AG04449 (cell line): ENCODE data around the gene DCANP1.

ENCODE experiments used
- CTCF ChIA-PET: fragments of 350-600 bp; formaldehyde crosslinking; extraction: SDS; loops from one replicate; lab custom pipeline; 2021; ENCODE audit warnings: antibody characterized with exemption; lab: Yijun Ruan, JAX
- POLR2A ChIA-PET: fragments of 400-600, 350-600 bp; formaldehyde crosslinking; extraction: SDS; loops from one replicate; lab custom pipeline; 2020; ENCODE audit warnings: antibody characterized with exemption, inconsistent platforms; lab: Yijun Ruan, JAX
- DNase-seq: peaks from one replicate; pipeline ENCODE4 v3.0.0-alpha.2; 2010; ENCODE audit warnings: low read depth, low spot score
- H3K4me3 ChIP-seq: 2 replicates; pipeline ENCODE4 v1.5.1; 2011; ENCODE audit warnings: low read depth, mild to moderate bottlenecking, control low read depth, low read length
- TF ChIP-seq, protein P1 (sequence below): IDR thresholded peaks from one replicate; pipeline ENCODE4 v1.5.1; 2011; ENCODE audit warnings: mild to moderate bottlenecking, moderate library complexity, low read length, control low read depth, inconsistent platforms; ENCODE audit not compliant: insufficient read depth; ENCODE audit errors: missing control alignments

DCANP1 gene

DNA sequence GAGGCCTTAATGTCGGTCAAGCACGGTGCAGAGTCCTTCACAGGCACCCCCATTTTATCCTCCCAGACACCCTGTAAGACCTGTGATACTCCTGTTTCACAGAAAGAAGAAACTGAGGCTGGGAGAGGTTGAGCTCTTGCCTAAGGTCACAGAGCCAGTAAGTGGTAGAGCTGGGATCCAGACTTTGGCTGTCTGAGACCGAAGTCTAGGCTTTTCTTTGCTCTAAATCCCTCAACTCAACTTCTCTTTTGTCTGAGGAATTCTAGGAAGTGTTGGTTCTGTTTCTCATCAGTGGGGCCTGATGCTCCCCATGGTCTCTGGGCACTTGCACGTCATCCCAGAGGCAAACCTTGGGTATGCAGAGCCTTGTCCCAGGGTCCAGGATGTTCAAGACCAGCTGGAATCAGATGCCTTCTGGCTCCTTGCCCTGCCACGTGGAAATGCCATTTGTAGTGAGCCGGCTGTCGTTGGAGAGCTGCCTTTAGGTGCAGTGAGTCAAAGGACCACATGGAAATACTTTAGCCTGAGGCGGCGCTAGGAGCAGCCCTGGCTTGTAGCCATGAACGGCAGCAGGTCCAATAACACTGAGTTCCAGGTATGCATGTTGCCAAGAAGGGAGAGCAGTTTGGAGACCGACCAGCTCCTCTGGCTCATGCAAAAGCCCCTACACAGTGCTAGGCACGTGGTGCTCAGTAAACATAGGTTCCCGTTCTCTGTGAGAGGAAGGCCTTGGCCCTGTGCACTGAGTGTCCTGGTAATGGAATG is 9.2 kb downstream of the DCANP1 start:
- DNase-seq, result peak; percentile 68
- H3K4me3 ChIP-seq, result no peak overlapping the region
- POLR2A ChIA-PET, result no interaction called here
- CTCF ChIA-PET, result interaction anchor here (1.4 to 10.7 kb wide), 6 partner anchors 10 to 114 kb away, joined by 3 to 134 read pairs (median 16); partner anchors contain the start of gene DCANP1
- TF ChIP-seq, protein P1, sequence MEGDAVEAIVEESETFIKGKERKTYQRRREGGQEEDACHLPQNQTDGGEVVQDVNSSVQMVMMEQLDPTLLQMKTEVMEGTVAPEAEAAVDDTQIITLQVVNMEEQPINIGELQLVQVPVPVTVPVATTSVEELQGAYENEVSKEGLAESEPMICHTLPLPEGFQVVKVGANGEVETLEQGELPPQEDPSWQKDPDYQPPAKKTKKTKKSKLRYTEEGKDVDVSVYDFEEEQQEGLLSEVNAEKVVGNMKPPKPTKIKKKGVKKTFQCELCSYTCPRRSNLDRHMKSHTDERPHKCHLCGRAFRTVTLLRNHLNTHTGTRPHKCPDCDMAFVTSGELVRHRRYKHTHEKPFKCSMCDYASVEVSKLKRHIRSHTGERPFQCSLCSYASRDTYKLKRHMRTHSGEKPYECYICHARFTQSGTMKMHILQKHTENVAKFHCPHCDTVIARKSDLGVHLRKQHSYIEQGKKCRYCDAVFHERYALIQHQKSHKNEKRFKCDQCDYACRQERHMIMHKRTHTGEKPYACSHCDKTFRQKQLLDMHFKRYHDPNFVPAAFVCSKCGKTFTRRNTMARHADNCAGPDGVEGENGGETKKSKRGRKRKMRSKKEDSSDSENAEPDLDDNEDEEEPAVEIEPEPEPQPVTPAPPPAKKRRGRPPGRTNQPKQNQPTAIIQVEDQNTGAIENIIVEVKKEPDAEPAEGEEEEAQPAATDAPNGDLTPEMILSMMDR, result no peak

DNA sequence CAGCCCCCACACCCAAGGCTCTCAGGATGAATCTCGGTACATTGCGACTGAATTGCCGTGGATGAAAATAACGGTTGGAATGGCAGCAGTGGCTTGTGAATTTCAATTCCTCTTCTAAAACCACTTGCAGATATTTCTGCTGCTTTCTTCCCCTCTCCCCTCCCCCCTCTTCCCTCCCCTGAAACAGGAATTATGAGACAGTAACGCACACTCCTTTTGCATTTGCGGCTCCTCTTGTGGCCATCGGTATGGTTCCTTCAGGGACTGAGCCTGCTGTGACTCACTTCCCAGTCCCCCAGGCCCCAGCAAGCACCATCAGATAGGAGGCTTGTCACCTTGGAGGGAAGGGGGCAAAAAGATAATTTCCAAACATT is 9.7 kb downstream of the DCANP1 start:
- no peak for DNase-seq
- POLR2A ChIA-PET, result no interaction called here
- TF ChIP-seq, protein P1, result no peak
- CTCF ChIA-PET, result interaction anchor here (1.5 to 10.7 kb wide), 4 partner anchors 11 to 28 kb away, joined by 4 to 134 read pairs (median 74); no protein-coding TSS in a partner anchor
- no peak overlapping the region for H3K4me3 ChIP-seq

DNA sequence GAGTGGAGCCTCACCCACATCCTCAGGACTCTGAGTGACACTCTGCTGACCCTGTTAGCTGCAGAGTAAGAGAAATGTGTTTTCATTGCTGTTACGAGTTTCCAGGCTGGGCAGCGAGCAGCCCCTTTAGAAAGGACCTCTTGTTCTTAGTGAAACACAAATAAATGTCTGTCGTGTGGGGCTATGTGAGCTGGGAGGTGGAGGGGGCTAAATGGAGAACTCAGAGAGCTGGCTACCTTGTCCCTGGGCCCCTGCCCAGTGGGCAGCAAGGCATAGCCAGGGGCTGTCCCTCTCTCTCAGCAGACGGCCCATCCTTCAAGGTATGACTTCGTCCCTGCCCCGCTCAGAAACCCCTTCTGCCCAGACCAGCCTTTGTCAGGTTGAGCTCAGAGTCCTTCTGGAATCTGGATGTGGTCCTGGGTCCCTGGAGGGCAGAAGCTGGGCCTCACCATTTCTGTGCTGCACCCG is 10.2 kb downstream of the DCANP1 start:
- ChIA-PET POLR2A (no interaction called here), CTCF (interaction anchor here (1.1 to 10.7 kb wide), 5 partner anchors 11 to 124 kb away, joined by 3 to 134 read pairs (median 28); no protein-coding TSS in a partner anchor)
- no peak for DNase-seq
- no peak overlapping the region for H3K4me3 ChIP-seq
- TF ChIP-seq, protein P1, result no peak

DNA sequence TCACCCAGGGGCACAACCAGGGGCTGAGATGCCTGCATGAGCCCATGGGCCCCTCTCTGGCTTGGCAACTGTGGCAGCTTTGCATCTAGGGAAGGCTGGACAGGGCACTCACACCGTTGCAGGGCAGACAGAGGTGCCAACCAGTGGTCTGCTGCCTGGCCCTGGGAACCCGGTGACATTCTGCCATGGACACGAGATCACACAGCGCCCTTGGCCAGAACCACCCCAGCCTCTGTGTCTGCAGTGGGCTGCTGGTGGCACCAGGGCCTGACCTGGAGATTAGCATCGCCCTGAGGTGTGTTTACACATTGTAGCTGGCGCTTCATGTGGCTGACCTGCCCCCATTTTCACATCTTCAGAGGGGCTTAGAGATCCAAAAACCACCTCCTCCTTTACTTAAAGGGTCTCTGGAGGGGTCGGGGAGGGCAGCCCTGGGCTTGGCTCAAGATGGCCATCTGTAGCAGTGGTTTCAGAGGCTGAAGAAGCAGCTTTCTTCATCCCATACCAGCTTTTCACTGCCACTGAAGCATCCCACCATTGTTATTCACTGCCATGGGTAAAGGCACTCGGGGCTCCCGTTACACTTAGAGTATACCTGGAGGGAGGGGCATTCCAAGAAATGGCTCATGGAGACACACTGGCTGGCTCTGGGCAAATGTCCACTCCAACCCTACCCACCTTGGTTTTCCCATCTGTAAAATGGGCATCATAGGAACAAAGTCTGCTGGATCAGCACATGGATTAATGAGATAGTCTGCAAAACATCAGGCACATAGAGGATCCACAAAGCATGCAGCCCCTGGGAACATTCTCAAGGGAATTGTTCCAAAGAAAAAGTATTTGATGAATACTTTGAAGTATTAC is 11.4 kb downstream of the DCANP1 start:
- H3K4me3 ChIP-seq, result no peak overlapping the region
- ChIA-PET POLR2A (no interaction called here), CTCF (interaction anchor here (0.8 to 10.7 kb wide), 5 partner anchors 10 to 125 kb away, joined by 3 to 134 read pairs (median 3); no protein-coding TSS in a partner anchor)
- TF ChIP-seq, protein P1, result no peak
- DNase-seq, result no peak

DNA sequence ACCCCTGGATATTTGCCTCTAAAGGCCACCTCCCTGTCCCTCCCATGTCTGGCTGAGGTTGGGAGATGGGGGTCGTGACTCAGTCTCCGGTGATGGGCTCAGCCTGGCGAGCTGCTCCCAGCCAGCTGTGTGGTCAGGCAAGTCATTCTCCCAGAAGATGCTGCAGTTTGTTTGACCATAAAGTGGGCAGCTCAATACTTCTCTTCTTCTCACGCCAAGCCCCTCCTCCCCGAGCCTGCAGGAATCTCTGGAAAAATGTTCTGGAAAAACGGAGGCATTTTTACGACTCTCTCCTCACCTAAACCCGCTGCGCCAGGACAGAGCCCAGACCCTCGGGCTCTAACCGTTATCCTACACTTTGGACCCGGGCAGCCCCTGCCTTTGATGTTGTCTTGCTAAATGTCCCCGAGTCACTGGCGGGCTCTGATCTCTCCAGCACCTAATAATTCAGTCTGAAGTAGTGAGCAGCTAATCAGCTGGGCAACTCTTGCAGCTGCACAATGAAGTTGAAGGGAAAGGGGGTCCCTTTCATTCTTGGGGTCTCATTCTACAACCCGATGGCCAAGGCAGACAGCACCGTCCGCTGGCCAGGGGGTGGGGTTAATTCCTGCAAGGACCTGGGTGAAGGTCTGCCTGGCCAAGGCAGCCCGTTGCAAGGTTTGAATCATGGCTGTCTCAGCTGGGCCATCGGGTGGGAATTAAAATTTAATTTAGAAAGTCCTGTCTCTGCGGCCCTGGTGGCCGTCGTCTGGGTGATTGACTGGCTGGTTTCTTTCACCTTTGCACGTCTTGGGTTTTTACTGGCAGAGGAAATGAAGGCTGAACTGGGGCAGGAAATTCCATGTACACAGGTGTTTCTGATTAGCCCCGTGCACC is 12.3 kb downstream of the DCANP1 start:
- TF ChIP-seq, protein P1, result no peak
- CTCF ChIA-PET, result interaction anchor here (1.2 to 10.7 kb wide), 5 partner anchors 9 to 35 kb away, joined by 3 to 134 read pairs (median 7); no protein-coding TSS in a partner anchor
- no peak overlapping the region for H3K4me3 ChIP-seq
- POLR2A ChIA-PET, result interaction anchor here (0.6 kb wide), 1 partner anchor 512 kb away, joined by 3 read pairs; no protein-coding TSS in a partner anchor
- DNase-seq, result no peak
